ENCODE results near the gene CPLANE2.
"Not testable (repeated sequence)": the region's sequence is repeated elsewhere in the genome, so short reads cannot be mapped to it uniquely, and the experiment has no call there.

The CPLANE2 gene

DNA sequence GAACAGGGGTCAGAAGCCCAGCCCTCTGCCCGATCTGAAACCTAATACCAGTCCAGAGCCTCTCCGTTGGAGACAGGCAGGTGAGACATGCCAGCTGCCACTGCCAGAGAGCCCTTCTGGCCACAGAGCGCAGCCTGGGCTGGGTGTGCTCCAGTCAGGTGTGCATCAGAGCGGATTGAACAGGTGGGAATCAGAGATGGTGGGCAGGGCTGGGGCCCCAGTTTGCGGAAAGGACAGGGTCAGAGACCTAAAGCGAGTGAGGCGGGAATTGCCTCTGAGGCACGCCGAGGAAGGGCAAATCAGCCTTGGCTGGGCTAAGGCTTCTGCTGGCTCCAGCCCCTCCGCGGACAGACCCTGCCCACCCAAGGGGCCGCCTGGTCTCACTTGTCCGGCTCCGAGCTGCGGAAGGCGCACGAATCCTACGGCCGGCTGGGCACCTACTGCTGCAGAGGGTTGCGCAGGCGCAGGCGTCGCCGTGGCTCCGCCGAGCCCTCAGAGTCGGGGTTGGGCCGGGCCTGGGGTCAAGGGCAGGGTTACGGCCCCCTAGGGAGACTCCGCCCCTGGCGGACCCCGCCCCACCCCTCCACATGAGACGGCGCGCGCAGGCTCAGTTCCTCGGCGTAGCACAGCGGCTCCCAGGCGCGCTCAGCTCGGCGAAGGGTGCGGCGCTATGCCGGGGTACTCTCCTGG lies 10.3 kb downstream of the CPLANE2 start:
- no peak overlapping the region for H3K27ac ChIP-seq
- TF ChIP-seq ZFX (IDR thresholded peaks at IDR 0.05), result no peak
- TF ChIP-seq, protein P1, sequence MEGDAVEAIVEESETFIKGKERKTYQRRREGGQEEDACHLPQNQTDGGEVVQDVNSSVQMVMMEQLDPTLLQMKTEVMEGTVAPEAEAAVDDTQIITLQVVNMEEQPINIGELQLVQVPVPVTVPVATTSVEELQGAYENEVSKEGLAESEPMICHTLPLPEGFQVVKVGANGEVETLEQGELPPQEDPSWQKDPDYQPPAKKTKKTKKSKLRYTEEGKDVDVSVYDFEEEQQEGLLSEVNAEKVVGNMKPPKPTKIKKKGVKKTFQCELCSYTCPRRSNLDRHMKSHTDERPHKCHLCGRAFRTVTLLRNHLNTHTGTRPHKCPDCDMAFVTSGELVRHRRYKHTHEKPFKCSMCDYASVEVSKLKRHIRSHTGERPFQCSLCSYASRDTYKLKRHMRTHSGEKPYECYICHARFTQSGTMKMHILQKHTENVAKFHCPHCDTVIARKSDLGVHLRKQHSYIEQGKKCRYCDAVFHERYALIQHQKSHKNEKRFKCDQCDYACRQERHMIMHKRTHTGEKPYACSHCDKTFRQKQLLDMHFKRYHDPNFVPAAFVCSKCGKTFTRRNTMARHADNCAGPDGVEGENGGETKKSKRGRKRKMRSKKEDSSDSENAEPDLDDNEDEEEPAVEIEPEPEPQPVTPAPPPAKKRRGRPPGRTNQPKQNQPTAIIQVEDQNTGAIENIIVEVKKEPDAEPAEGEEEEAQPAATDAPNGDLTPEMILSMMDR (conservative IDR thresholded peaks at IDR 0.05), result no peak

DNA sequence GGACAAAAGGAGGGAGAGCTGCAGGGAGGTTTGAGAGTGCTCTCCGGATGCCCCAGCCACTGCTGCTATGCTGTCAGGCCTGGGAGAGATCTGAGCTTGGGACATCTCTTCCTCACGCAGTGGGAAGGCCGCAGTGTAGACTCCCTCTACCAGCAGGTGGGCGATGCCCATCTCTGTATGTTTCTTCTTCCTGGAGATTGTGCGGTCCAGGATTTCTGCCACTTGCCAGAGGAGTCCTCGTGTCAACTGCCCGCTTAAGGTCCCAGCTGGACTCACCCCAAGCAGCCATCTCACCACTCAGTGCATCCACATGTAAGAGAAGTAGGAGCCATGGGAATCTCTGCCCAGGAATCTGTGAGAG lies 10.9 kb downstream of the CPLANE2 start:
- H3K27ac ChIP-seq, result no peak overlapping the region
- TF ChIP-seq ZFX (IDR thresholded peaks at IDR 0.05), result no peak
- TF ChIP-seq, protein P1 (conservative IDR thresholded peaks at IDR 0.05), result no peak

DNA sequence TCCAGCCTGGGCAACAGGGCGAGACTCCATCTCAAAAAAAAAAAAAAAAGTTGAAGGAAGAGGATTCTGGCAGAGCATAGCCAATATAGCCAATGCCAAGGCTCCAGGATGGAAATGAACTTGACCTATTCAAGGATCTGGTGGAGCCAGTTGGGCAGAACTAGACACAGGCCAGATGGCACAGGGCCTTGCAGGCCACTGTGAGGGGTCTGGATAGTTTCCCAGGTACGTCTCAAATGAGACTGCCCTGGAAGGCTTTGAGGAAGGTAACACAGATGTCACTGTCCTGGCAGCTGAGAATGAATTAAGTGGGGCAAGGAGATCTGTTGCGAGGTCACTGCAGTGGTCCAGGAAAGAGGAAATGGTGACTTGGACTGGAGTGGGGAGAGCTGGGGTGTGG lies 12.5 kb downstream of the CPLANE2 start:
- TF ChIP-seq, protein P1 (conservative IDR thresholded peaks at IDR 0.05), result no peak
- TF ChIP-seq ZFX (IDR thresholded peaks at IDR 0.05), result no peak
- H3K27ac ChIP-seq, result peak overlapping the region; percentile 46

DNA sequence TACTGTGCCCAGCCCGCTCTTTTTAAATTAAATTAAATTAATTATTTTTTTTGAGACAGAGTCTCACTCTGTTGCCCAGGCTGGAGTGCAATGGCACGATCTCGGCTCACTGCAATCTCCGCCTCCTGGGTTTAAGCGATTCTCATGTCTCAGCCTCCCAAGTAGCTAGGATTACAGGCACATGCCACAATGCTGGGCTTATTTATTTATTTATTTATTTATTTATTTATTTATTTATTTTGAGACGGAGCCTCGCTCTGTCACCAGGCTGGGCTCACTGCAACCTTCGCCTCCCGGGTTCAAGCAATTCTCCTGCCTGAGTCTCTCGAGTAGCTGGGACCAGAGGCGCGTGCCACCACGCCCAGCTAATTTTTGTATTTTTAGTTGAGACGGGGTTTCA lies 14.3 kb downstream of the CPLANE2 start:
- not testable (repeated sequence) for H3K27ac ChIP-seq

DNA sequence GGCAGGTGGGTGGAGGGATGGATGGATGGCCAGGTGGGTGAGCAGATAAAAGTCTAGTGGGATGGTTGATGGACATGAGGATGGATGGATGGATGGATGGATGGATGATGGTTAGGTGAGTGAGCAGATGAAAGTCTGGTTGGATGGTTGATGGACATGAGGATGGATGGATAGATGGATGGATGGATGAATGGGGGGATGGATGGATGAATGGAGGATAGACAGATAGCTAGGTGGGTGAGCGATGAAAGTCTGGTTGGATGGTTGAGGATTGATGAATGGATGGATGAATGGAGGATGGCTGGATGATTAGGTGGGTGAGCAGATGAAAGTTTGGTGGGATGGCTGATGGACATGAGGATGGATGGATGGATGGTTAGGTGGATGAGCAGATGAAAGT lies 15.5 kb downstream of the CPLANE2 start:
- no peak for TF ChIP-seq ZFX (IDR thresholded peaks at IDR 0.05)
- TF ChIP-seq, protein P1 (conservative IDR thresholded peaks at IDR 0.05), result no peak
- H3K27ac ChIP-seq, result no peak overlapping the region

DNA sequence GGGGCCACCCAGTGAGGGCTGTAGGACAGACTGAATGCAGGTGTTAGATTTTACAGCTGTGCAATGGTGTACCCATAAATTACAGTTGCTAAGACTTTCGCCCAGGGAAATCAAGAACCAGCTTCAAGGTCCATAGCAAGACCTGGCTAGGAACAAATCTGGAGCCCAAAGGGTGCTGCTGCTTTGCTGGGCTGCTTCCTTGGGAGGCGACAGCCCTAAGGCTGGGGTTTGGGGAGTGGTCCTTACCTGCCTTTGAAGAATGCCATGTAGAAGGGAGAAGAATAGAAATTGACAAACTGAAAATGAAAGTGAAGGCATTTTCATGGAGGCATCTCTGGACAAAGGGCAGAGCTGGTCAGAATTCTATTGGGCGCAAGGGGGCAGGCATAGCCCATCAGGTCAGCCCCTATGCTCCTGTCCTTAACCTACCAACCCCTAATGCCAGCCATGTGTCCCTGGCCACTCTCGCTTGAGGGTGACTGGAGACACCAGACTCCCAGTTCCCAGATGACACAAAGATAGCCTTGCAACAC lies 16.9 kb downstream of the CPLANE2 start:
- no peak overlapping the region for H3K27ac ChIP-seq
- TF ChIP-seq ZFX (IDR thresholded peaks at IDR 0.05), result no peak
- TF ChIP-seq, protein P1 (conservative IDR thresholded peaks at IDR 0.05), result no peak

DNA sequence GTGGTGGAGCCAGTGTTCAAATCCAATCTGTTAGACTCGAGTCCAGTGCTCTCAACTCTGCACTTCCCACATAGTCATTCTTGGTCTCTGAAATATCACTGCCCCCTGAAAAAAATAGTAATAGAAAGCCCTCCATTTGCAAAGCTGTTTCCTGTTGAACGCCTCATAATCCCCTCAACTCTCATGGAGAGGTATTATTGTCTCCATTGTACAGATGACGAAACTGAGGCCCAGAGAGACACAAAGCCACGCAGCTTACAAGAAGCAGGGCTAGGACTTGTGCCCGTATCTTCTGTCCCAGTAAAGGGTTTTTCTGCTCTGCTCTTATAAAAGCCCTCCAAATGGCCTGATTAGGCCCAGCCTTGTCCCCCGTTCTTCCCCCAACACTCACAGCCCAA lies 18.3 kb downstream of the CPLANE2 start:
- H3K27ac ChIP-seq, result no peak overlapping the region
- TF ChIP-seq, protein P1 (conservative IDR thresholded peaks at IDR 0.05), result no peak
